Metanephros (tissue), 1 donor: ENCODE measurements around the gene APLNR. TPM values are rescaled to one million over a fixed set of nuclear protein-coding genes. Genes with fewer than 3 reads are reported as not detected.

Source experiments
- total RNA-seq: library from RNA; depleted of rRNA; stranded (reverse); fragments of >200 nt; gene quantifications from one replicate; pipeline ENCODE4 v1.2.3, GENCODE V29; 2014

APLNR gene
- total RNA-seq = 92.8 TPM

DNA sequence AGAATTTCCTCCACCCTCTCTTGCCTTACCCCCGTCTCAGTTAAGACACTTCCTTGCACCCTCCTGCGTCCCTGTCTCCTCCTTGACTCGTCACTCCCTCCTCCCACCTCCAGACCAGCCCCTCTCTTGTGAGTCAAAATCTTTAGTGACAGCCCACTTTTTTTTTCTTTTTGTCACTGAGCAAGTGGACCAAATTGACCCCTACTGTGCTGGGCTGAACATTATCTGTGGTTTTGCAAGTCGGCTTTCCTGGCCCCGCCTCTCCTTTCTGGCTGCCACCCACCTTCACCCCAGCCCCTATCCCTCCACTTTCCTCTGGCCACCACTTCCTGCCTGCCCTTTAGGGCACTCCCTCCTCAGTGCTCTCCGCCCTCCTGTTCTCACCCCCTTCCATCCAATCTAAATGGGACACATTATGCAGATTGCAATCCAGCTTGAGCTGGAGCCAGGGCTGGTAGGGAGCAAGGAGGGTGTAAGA, at the start of gene APLNR:
TSS of gene APLNR (minus strand) at position 47 of the 478 bp plus-strand sequence. CDS start 246 bp downstream, outside the sequence.

Other genes starting within 250 kb of the APLNR start
- gene OR5AK2, start 248.3 kb downstream of the APLNR start, total RNA-seq = not detected
- 2.0 TPM for gene LRRC55, start 55.3 kb downstream of the APLNR start, total RNA-seq
- gene TNKS1BP1, start 87.7 kb upstream of the APLNR start, total RNA-seq = 60.7 TPM
- 52.5 TPM for gene SSRP1, start 98.6 kb upstream of the APLNR start, total RNA-seq
- 2.0 TPM for gene P2RX3, start 101.1 kb upstream of the APLNR start, total RNA-seq
- gene PRG3, start 143.9 kb upstream of the APLNR start, total RNA-seq = 1.1 TPM
- 2.0 TPM for gene PRG2, start 153.4 kb upstream of the APLNR start, total RNA-seq
- 20.7 TPM for gene SLC43A3, start 189.9 kb upstream of the APLNR start, total RNA-seq
- gene RTN4RL2, start 223.3 kb upstream of the APLNR start, total RNA-seq = 2.5 TPM